ENCODE results near the gene HSF2. TPM values are rescaled to one million over a fixed set of nuclear protein-coding genes. Genes with fewer than 3 reads are reported as not detected.
A peak's percentile ranks its signal among the peaks of the same experiment; 100 is the strongest.

The HSF2 gene
- total and polyA plus RNA-seq, 12 donors, result 14.6 to 64.4 (median 19.5) TPM

GRCh38 chr6:122369536-122369935, 29.9 kb upstream of the HSF2 start:
- Histone ChIP-seq H3K27ac (no peak overlapping the region), H3K27me3 (peaks cover 1% of the 10 kb centered on the region), H3K4me3 (no peak overlapping the region), H3K4me1 (replicated peaks in 1 of 2) (no peaks in the 10 kb centered on the region), H3K36me3 (replicated peaks in 1 of 2) (no peaks in the 10 kb centered on the region), H3K9me3 (replicated peaks in 1 of 3) (no peaks in the 10 kb centered on the region)
- DNase-seq, result no peak
- intact Hi-C loops (cut with DNase I), result loop anchor here in 1 of 2 donors (10.0 kb wide), 1 partner anchor 155 kb away; no protein-coding TSS in a partner anchor
- TF ChIP-seq, protein P1, sequence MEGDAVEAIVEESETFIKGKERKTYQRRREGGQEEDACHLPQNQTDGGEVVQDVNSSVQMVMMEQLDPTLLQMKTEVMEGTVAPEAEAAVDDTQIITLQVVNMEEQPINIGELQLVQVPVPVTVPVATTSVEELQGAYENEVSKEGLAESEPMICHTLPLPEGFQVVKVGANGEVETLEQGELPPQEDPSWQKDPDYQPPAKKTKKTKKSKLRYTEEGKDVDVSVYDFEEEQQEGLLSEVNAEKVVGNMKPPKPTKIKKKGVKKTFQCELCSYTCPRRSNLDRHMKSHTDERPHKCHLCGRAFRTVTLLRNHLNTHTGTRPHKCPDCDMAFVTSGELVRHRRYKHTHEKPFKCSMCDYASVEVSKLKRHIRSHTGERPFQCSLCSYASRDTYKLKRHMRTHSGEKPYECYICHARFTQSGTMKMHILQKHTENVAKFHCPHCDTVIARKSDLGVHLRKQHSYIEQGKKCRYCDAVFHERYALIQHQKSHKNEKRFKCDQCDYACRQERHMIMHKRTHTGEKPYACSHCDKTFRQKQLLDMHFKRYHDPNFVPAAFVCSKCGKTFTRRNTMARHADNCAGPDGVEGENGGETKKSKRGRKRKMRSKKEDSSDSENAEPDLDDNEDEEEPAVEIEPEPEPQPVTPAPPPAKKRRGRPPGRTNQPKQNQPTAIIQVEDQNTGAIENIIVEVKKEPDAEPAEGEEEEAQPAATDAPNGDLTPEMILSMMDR (IDR thresholded peaks at IDR 0.05), result no peak
- TF ChIP-seq POLR2A (IDR thresholded peaks at IDR 0.05), result no peak
- 60 to 81% (median 70%) methylated on average over 1 of the region's 1 CpG for whole genome bisulfite sequencing, 4 donors

DNA sequence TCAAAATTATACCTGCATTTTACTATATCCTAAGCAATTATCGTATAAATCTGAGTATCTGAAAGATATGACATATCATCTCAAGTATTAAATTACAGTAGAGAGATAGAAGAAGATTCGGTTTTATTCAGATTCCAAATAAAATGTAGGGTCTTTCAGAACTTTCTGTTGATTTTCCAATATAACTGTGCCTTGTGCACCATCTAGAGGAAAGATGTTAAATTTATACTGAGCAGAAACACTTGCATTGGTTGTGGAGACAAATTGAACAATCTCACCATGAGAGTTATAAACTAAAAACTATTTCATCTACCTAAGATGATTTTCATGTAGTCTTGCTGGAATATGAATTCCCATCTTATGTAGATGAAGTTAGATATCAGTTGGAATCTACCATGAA, 26.8 kb upstream of the HSF2 start:
- no peaks in the 10 kb centered on the region for H3K4me1 ChIP-seq (replicated peaks in 1 of 2)
- intact Hi-C loops (cut with DNase I), result no loop called here
- peaks cover 4% of the 10 kb centered on the region for H3K27me3 ChIP-seq
- WGBS, 4 donors, result 10 to 33% (median 26%) methylated on average over 2 of the region's 2 CpGs
- TF ChIP-seq, protein P1 (IDR thresholded peaks at IDR 0.05), result peak in 2 of 6 experiments; percentile 19 to 30
- no peak for TF ChIP-seq POLR2A (IDR thresholded peaks at IDR 0.05)
- no peak overlapping the region for H3K27ac ChIP-seq
- no peaks in the 10 kb centered on the region for H3K36me3 ChIP-seq (replicated peaks in 1 of 2)
- no peaks in the 10 kb centered on the region for H3K9me3 ChIP-seq (replicated peaks in 1 of 3)
- H3K4me3 ChIP-seq, result no peak overlapping the region
- no peak for DNase-seq

GRCh38 chr6:122374307-122374706, 25.1 kb upstream of the HSF2 start:
- TF ChIP-seq POLR2A (IDR thresholded peaks at IDR 0.05), result no peak
- TF ChIP-seq, protein P1 (IDR thresholded peaks at IDR 0.05), result no peak
- no peak overlapping the region for H3K27ac ChIP-seq
- no peaks in the 10 kb centered on the region for H3K9me3 ChIP-seq (replicated peaks in 1 of 3)
- intact Hi-C loops (cut with DNase I), result no loop called here
- H3K4me3 ChIP-seq, result no peak overlapping the region
- H3K27me3 ChIP-seq, result peaks cover 4% of the 10 kb centered on the region
- H3K36me3 ChIP-seq (replicated peaks in 1 of 2), result no peaks in the 10 kb centered on the region
- DNase-seq, result no peak
- H3K4me1 ChIP-seq (replicated peaks in 1 of 2), result no peaks in the 10 kb centered on the region
- WGBS, 4 donors, result 85 to 94% (median 87%) methylated on average over 2 of the region's 2 CpGs

DNA sequence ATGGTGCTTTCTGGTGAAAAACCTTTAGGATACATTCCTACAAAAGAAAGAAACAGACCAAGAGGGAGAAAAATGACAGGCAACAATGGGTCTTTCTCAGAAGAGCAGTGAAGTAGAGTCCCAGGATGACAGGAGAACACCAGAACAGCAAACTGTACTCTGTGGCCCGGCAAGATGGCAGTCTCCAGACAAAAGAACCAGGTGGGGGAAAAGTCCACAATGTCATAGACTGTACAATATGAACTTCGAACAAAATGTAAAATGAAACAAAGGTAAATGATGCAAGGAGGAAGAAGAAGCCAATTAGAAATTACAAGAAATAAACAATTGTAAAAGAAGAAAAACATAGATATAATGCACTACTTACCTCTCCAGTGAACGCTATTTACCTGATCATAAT, 23.2 kb upstream of the HSF2 start:
- H3K27ac ChIP-seq, result no peak overlapping the region
- 67 to 71% (median 69%) methylated on average over 3 of the region's 3 CpGs for WGBS, 4 donors
- no peak for TF ChIP-seq POLR2A (IDR thresholded peaks at IDR 0.05)
- TF ChIP-seq, protein P1 (IDR thresholded peaks at IDR 0.05), result no peak
- no peaks in the 10 kb centered on the region for H3K9me3 ChIP-seq (replicated peaks in 1 of 3)
- DNase-seq, result no peak
- H3K4me3 ChIP-seq, result no peak overlapping the region
- peaks cover 4% of the 10 kb centered on the region for H3K27me3 ChIP-seq
- no peaks in the 10 kb centered on the region for H3K4me1 ChIP-seq (replicated peaks in 1 of 2)
- intact Hi-C loops (cut with DNase I), result no loop called here
- H3K36me3 ChIP-seq (replicated peaks in 1 of 2), result no peaks in the 10 kb centered on the region
